HG03103 (cell line): ENCODE measurements around the gene CELSR1.

Experiments
- ATAC-seq: cut with Tn5 transposase; IDR thresholded peaks from one replicate; pipeline ENCODE4 v1.9.1; 2021; ENCODE audit warnings: low read depth; ENCODE audit not compliant: unreplicated experiment

Gene CELSR1

GRCh38 chr22:46450931-46451561, 86.4 kb downstream of the CELSR1 start:
- no peak for ATAC-seq

GRCh38 chr22:46449974-46450745, 87.3 kb downstream of the CELSR1 start:
- no peak for ATAC-seq

GRCh38 chr22:46449116-46449691, 88.2 kb downstream of the CELSR1 start:
- no peak for ATAC-seq

- no peak for ATAC-seq
These were observed 89.1 kb downstream of the CELSR1 start for GRCh38 chr22:46448333-46448732.

- ATAC-seq = no peak
These were observed 89.5 kb downstream of the CELSR1 start for GRCh38 chr22:46447906-46448305.

GRCh38 chr22:46446799-46447198, 90.6 kb downstream of the CELSR1 start:
- ATAC-seq = no peak

- no peak for ATAC-seq
These were observed 91.5 kb downstream of the CELSR1 start for GRCh38 chr22:46445771-46446420.

GRCh38 chr22:46444390-46444854, 93.0 kb downstream of the CELSR1 start:
- no peak for ATAC-seq

GRCh38 chr22:46443850-46444389, 93.5 kb downstream of the CELSR1 start:
- ATAC-seq = no peak

- ATAC-seq = no peak
These were observed 95.1 kb downstream of the CELSR1 start for GRCh38 chr22:46442217-46442853.

- no peak for ATAC-seq
These were observed 97.6 kb downstream of the CELSR1 start for GRCh38 chr22:46439576-46440465.

GRCh38 chr22:46439111-46439510, 98.3 kb downstream of the CELSR1 start:
- no peak for ATAC-seq

GRCh38 chr22:46437671-46438440, 99.6 kb downstream of the CELSR1 start:
- ATAC-seq = no peak

- ATAC-seq = no peak
These were observed 100.7 kb downstream of the CELSR1 start for GRCh38 chr22:46436595-46437175.

GRCh38 chr22:46433318-46433717, 104.1 kb downstream of the CELSR1 start:
- no peak for ATAC-seq

- no peak for ATAC-seq
These were observed 105.0 kb downstream of the CELSR1 start for GRCh38 chr22:46432164-46433068.
